ENCODE results near the gene MRPL21. TPM values are rescaled to one million over a fixed set of nuclear protein-coding genes. Genes with fewer than 3 reads are reported as not detected.
"Not testable (repeated sequence)": the region's sequence is repeated elsewhere in the genome, so short reads cannot be mapped to it uniquely, and the experiment has no call there.

Gene MRPL21
- polyA plus RNA-seq, 10 donors: 36.1 to 57.3 (median 47.5) TPM

DNA sequence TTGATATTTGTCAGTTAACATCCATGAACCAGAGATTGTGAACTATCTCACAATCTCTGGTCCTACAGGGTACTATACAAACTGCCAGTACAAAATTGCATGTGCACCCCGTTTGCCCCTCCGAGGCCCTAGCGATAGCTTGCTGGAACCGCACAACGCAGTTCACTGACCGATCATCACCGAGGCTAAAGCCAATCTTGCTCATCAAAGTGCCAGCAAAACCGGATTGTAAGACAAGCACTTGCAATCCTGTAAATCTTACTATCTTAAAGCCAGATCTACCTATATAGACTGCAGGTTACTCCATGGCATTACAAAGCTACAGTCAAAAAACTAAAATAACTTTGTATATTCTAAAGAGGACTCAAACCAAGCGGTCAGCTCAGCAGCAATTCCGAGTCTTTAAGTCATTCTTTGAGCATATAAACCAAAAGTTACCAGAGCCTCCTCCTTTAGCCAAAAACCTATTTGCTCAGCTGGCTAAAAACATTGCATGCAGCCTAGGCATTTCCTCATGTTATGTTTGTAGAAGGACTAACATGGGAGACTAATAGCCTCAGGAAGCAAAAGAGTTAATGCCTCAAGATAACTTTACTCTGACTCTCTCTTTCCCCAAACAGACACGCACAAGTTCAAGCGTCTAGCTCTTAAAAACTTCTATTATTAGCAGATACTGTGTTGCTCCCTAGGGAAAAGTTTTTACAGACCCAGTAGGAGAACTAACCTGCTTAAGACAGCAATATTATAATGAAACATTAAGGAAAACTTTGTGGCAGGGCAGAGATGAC is 31.2 kb downstream of the MRPL21 start:
- DNase-seq: no peak

DNA sequence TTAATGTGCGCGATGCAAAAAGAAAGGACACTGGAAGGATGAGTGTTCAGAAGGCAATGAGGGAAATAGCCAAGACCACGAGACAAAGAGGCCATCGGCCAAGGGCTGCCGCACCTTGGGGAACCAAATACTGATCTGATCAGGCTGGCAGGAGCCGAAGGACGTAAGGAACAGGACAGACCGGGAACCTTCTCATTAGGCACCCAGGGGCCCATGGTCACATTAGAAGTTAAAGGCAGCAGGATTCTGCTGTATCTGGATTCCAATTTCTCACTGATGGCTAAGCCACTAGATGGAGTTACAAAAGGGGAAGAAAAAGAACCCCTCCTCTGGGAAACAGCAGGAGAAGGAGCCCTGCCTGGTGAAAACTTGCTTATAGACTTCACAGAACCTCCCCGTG is 33.2 kb downstream of the MRPL21 start:
- DNase-seq: peak in 2 of 3 donors; percentile 15 to 66

DNA sequence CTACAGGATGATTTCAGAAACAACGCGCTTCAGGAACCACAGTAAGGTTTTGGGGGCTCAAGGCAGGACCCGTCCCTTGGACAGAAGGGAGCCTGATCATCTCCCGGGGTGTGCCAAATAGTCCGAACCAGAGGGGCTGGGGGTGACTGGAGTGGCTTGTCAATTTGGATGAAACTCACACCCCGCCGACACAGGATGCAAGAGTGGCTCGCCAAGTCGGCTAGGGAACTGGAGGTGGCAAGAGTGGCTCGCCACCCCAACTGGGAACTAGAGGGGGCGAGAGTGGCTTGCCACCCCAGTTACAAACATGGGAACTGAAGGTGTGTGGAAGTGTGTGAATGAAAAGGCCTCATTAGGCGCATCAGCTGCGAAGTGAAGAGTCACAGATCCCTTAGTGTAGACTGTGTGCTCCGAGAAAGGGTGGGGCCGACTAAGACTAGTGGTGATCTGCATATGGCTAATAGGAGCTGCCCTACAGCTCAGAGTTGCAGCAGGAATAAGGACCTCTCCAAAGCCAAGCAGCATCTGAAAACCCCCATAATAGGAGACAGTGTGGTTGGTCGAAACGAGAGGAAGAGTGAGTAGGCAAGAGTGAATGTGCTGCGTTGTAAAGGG is 35.3 kb downstream of the MRPL21 start:
- DNase-seq: no peak

DNA sequence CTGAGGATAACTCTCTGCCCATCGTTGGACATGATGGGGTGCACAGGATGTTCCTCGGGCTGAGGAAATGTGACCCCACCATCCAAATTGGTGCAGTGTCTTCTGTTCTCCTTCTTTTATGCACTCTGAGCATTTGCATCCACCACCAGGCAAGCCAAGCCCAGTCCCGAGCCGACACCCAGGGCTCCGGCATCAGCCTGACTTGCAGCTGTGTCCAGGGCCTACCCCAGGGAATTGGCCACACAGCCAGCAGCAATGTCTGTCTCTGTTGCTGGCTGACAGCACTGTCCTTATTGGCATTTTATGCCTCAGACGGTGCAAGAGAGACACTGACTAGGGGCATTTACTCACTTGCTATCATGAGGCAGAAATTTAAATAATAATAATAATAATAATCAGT is 36.6 kb downstream of the MRPL21 start:
- no peak for DNase-seq

DNA sequence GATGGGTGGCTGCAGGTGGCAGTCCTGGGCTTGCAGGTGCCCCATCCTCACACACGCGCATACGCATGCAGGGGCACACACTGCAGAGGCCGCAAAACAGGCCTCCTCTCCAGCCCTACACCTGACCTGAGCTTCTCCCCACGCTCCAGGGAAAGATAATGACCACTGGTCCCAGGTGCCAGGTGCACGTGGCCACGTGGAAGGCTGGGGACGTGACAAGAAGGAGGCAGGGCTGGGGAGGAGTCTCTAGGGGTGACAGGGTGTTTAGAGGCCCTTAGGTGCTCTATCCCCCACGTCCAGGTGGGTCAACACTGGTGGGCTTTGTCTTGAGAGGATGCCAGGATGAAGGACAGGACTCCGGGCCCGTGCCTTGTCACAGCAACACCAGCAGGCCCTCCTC is 38.4 kb downstream of the MRPL21 start:
- no peak for DNase-seq

DNA sequence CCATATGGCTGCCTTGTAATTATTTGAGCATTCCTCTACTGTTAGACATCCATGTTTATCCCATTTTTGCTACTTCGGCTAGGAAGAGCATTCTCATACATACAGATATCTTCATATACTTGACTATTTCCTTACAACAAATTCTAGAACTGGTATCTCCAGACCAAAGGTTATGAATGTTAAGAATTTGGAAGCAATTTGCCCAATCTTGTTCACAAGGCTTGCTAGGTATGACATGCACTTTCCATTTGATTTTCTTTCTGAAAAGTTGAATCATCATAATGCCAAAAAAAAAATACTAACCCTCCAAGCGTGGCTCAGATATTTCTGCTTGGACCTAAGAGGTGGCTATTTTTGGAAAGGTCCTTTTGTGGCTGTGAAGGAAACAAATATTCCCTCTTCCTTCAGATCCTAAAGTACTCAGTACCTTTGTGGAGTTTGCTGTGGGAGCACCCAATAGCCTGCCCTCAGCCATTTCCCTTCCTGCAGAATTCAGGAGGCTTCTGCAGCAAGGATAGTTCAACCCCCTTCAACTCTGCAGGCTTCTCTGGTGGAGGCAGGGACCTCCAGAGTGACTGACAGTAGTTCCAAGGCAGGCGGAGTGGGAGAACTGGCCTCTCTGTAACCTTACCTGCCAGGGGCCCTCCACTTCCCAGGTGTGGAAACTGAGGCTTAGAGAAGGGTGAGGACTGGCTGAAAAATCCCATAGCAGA is 39.9 kb downstream of the MRPL21 start:
- DNase-seq: no peak

DNA sequence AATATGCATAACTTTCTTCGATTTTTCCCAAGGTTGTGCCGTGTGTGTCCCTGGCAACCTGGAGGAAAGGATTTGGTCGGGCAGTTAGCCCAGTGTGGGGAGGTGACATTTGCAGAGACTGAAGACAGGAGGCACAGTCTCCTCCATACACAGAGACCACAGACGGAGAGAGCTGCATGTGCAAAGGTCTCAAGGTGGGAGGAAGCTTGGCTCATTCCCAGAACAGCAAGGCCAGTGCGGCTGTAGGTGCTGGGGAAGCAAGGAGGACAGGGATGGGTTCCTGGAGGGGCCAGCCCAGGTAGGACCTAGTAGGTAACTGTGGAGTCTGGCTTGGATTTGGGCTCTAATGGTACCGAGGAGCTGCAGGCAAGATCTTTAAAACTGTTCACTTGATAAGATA is 41.2 kb downstream of the MRPL21 start:
- DNase-seq: no peak

DNA sequence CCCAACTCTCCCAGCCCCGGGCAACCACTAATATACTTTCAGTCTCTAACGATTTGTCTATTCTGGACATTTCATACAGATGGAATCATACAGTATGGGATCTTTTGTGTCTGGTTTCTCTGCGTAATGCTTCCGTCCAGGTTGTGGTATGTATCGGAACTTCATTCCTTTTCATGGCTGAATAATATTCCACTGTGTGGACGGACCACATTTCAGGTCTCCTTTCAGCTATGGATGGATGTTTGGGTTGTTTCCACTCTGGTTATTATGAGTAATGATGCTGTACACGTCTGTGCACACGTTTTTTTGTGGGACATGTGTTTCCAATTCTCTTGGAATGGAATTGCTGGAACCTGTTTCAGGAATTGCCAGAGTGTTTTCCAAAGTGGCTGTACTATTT is 44.5 kb downstream of the MRPL21 start:
- DNase-seq: no peak

DNA sequence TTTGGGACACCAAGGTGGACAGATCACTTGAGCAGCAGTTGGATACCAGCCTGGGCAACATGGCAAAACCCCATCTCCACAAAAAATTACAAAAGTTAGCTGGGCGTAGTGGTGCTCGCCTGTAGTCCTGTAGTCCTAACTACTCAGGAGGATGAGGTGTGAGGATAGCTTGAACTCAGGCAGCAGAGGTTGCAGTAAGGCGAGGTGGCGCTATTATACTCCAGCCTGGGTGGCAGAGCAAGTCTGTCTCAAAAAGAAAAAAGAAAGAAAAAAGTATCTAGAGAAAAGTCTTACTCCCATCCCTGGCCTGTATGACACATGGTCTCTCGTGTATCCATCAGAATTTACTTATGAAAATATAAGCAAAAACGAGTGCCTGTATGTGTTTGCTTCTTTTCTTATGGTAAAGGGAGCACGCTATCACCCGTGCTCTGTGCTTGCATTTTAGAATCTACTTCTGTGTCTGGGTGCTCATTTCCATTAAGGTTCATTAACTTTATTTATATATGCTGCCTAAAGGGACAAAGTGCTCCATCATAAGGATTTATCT is 46.5 kb downstream of the MRPL21 start:
- no peak for DNase-seq

DNA sequence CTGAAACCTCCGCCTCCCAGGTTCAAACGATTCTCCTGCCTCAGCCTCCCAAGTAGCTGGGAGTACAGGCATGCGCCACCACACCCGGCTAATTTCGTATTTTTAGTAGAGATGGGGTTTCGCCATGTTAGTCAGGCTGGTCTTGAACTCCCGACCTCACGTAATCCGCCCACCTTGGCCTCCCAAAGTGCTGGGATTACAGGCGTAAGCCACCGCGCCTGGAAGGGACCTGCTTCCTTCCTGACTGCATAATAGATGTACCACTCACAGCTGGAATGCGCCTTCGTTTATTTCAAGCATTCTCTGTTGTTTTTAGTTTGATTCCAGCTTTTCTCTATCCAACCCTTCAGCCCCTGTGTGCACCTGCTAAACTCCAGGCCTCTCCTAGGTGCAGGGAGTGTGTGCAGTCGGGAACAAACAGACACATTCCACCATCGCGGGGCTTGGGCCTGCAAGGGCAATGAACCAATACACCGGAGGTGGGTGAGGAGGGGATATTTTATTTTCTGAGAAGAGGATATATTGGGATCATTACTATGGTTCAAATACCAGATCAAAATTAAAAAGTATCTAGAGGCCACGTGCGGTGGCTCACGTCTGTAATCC is 47.1 kb downstream of the MRPL21 start:
- not testable (repeated sequence) for DNase-seq

DNA sequence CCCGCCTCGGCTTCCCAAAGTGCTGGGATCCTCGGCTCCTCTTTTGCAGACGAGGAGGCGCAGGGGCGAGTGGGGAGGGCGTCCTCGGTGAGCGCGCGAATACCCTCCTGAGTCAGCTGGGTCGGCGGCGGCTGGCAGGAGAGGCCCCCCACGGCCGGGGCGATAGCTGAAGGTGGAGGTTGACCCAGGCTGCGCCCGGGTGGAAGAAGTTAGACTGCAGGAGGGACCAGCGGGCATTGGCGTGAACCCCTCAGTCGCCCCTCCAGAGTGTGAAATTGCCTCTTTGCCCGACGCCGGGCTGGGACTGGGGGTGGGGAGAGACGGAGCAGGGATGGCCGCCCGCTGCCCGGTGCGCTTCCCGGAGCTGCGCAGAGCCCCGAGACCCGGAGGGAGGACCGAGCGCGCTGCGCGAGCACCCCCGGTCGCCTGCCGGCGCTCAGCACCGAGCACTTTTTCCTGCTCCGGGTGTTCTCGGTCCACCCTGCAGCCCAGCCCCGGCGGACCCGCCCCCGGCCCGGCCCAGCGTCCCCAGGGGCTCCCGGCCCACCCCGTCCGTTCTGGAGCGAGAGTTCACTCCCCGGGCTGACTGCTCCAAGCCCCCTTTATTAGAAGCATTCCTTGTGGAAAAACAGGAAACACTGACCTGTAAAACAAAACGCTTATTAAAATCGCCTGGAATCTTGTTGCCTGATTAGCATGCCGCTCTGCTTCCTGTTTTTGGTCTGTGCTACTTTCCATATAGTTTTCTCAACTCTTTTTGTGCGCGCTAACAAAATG is 48.2 kb downstream of the MRPL21 start:
- DNase-seq: peak in 1 of 3 donors; percentile 75

DNA sequence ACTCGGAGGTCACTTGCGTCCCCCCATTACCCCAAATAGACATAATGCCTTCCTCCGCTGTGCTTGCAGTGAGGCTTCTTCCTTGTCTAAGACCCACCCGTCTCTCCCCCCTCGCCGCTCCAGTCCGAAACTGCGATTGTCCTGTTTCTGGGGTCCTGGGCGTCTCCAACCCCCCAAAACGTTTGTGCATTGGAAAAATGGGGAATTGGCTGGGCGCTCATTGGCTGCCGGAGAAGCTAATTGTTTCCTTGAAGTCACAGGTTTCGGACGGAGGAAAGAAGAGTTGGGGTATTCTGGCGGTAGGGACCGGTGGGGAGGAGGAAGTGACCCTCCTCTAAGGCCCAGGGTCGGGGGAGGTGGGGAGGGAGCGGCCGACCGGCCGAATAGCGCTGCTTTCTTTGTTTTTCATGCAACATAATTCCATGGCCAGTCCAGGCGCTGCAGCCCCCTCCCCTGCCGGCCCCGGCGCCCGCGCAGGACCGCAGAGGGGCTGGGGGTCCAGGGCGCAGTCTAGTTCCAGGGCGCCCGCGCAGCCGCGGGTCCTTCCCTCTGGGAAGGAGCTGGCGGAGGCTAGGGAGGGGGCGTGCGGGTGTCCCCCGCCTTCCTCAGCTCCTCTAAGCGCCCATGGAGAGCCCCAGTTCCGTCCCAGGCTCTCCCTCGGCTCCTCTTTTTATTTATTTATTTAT is 49.2 kb downstream of the MRPL21 start:
- DNase-seq: no peak

DNA sequence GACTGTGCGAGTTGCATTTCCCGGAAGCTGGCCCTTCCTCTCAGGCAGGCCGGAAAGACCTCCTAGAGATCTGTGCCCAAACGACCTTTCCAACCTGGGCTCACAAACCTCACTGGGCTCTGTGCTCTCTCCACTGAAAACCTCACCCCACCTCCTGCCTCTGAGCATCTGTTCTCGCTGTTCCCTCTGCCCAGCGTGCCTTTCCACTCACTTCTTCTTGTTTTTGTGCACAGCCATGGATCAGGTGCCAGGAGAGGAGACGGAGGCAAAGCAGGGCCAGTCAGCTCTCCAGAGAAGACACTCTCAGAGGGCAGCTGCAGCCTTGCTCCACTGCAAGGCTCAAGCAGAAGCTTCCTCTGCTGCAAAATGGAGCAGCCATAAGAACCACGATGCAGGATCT is 51.0 kb downstream of the MRPL21 start:
- DNase-seq: no peak

DNA sequence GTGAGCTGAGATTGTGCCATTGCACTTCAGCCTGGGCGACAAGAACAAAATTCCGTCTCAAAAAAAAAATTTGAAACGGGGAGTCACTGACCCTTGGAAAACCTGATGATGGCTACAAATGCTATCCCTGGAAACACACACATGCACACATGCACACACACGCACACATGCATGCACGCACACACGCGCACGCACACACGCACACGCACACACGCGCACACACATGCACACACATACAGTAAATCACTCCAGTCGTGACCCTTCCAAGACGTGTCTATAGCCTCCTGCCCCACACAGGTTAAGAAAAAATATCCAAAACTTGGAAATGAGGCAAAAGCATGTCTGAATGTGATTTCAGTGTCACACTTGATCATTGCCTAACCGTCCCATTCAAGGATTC is 55.2 kb downstream of the MRPL21 start:
- DNase-seq: no peak

DNA sequence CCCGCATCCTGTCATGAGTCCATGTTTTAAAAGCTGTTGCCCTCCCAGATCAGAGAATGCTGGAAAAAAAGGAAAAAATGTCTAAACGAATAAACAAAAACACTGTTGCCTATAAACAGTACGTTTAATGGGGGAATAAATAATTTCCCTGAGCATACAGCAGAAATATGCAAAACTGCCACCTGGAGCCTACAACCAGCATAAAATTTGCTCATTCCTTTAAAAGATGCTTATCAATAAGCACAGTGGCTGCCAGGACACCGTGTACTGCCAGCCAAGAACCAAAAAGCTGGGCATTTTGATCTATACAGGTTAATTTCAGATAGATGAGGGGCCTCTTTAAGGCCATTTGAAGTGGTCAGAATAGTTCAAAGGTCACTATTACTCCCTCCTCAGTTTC is 56.2 kb downstream of the MRPL21 start:
- DNase-seq: no peak

DNA sequence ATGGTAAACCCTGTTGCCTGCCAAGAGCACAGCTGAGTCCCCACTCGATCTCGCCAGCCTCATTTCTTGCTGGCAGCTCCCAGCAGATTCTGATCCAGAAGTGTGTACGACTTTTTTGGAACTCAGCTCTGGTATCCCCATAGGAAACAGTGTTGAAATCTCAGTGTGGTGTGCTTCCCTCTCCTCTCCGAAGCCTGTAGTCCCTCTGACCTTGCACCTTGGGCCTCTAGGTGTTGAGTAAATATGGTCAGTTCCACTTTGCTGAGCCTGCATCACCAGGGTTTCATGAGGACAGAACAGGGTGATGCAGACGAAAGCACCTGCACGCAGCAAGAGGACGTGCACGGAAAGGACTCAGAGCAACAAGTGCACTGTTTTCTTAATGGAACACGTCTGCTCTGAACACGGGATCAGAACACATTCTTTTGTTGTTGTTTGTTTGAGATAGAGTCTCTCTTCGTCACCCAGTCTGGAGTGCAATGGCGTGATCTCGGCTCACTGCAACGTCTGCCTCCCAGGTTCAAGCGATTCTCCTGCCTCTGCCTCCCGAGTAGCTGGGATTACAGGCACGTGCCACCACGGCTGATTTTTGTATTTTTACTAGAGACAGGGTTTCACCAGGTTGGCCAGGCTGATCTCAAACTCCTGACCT is 58.2 kb downstream of the MRPL21 start:
- no peak for DNase-seq

DNA sequence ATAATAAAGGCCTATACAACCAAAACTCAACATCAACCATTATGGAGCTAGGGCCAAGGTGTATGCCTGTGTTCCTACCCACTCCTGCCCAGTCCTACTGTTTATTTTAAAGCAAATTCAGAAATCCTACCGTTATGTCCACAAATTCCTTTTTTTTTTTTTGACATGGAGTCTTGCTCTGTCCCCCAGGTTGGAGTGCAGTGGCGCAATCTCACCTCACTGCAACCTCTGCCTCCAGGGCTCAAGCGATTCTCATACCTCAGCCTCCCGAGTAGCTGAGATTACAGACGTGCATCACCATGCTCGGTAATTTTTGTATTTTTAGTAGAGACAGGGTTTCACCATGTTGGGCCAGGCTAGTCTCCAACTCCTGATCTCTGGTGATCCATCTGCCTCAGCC is 58.8 kb downstream of the MRPL21 start:
- no peak for DNase-seq

DNA sequence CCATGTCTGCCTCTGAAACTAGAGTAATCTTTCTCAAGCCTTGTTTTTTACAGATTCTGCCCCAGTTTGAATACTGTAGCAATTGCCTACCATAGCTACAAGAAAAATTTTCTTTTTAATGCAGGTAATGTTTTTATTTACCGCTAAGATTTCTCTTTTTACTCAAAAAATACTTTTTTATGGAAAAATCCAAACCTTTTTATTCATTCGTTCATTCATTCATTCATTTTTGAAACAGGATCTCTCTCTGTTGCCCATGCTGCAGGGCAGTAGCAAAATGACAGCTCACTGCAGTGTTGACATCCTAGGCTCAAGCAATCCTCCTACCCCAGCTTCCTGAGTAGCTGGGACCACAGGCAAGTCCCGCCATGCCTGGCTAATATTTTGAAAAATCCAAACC is 59.3 kb downstream of the MRPL21 start:
- no peak for DNase-seq

DNA sequence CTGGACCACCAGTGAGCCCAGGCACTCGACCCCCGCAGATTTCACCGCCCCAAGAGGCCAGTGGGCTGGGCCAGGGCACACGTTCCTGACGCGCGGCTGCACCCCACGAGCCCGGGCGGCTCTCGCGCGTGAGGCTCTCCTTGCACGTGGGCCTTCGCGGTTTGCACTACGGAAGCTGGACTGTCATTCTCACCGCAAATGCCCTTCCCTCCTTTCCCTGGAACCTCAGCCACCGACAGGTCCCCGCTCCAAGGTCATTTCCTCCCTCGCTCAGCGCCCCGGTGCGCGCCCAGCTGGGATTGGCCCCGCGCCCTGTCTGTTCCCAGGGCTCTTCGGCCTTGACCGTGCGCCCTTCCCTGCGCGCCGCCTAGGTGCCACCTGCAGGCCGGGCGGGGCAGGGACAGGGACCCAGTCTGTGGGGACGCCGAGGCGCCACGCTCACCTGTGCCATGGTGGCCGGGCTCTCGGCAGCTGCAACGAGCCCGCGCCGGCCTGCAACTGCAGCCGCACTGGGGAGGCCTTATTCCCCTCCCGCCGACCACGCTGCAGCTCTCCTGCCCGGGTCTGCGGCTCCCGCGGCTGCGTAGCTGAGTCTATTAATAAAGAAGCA is 59.8 kb downstream of the MRPL21 start:
- DNase-seq: peak in 1 of 3 donors; percentile 68

DNA sequence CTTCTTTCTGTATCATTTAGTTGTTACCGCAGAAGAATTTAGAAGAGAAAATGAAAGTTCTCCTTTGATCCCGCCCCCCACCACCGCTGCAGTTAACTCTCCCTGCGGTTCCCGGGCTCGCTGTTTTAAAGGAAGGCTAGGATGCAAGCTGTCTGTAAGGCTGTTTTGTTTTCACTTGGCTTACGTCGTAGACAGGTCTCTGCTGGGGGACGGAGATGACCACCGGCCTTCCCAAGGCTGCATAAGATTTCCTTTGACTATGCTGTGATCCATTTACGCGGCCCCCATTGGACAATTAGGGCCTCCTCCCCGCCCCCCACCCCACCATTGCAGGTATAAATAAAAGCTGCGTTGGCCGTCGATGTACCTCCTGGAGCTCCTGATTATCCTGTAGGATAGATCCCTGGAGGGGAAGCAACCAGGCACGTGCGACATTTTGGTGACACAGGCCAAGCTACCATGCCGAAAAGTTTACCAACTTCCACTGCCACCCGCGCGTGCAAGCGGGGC is 60.5 kb downstream of the MRPL21 start:
- DNase-seq: peak in 1 of 3 donors; percentile 67
